Activated gamma-delta T cell treated with anti-CD3 and anti-CD28 coated beads, Interleukin-2, amount 50 U/mL, for 16 hours (primary cell): ENCODE measurements around the gene SH3BP4.

Source experiments
- DNase-seq: peaks from one replicate; pipeline ENCODE4 v3.0.0-alpha.2; 2020; ENCODE audit warnings: low read depth

The SH3BP4 gene

DNA sequence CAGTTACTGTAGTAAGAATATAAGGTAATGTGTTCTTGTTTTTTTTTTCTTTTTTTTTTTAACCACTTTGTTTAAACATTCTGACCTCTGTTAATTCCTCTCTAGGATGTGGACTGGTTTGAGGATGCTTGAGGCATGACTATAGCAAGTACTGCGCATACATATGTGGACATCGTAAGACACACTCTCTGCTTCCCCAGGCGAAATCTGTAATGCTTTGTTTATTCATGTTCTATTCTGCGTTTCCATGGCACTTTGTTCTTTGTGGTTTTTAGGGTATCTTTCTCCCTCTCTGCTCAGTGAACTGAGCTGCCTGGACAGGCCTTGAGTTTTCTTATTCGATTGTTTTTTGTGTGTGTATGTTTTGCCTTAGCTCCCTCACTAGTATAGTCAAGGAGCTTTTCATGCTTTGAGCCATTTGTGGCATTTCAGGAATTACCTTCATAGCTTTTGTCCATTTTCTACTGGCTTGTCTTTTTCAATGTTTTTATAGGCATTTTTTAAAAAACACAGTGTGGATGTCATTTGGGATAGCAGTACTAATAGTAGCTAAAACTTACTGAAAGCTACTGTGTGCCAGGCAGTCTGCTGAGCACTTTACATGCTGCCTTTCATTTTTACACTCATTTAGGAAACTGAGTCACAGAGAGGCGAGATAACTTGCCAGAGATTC, 1.9 kb upstream of the SH3BP4 start:
- DNase-seq, result no peak

DNA sequence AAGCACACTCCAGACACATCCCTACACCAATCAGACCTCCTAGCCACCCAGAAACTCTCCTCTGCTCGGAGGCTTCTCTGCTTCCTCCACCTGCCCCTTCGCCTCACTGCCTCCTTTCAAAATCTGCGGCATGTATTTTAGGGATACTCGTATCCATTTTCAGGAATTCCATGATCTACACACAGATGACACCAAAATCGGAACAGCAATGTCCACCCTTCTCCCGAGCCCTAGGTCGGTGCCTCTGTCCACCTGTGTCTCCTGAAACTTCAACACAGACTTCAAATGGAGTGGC, 1.4 kb upstream of the SH3BP4 start:
- no peak for DNase-seq

DNA sequence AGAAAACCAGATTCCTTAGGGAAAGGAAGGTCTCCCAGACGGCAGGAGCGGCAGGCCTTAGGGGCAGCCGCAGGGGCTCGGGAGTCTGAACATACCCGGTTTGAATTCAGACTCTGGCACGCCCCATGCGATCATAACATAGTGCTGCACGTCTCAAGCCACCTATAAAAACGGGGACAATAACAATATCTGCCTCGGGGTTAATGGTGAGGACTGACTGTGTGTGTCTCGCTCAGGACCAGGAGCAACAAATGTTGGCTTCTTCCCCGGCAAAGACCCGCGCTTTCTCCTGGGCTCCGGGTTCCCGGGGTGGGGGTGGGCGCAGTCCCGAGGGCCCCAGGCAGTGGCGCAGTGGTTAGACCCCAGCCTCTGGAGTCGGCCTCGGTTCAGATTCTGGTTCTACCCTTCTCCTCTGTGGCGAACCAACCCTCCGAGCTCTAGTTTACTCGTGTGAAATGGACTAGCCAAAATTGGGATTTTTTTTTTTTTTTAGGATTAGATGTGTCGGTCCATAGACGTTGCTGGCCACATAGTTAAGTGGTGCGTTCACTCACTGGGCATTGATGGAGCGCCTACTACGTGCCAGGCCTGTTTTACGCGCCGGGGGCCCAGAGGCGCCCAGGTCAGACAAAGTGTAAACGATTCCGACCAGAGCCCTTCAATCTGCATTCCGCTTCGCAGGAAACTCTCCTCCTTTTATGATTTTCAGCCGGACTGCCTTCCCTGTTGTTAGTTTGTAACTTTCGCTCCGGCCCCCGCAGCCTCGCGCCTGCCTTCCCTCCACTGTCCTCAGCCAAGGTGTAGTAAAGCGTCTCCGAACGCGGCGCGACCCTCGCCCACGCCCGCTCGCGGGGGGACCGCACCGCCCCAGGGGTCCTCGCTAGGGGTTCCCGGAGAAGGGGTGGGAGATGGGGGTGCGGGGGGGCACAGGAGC, 820 bp upstream of the SH3BP4 start:
- no peak for DNase-seq

DNA sequence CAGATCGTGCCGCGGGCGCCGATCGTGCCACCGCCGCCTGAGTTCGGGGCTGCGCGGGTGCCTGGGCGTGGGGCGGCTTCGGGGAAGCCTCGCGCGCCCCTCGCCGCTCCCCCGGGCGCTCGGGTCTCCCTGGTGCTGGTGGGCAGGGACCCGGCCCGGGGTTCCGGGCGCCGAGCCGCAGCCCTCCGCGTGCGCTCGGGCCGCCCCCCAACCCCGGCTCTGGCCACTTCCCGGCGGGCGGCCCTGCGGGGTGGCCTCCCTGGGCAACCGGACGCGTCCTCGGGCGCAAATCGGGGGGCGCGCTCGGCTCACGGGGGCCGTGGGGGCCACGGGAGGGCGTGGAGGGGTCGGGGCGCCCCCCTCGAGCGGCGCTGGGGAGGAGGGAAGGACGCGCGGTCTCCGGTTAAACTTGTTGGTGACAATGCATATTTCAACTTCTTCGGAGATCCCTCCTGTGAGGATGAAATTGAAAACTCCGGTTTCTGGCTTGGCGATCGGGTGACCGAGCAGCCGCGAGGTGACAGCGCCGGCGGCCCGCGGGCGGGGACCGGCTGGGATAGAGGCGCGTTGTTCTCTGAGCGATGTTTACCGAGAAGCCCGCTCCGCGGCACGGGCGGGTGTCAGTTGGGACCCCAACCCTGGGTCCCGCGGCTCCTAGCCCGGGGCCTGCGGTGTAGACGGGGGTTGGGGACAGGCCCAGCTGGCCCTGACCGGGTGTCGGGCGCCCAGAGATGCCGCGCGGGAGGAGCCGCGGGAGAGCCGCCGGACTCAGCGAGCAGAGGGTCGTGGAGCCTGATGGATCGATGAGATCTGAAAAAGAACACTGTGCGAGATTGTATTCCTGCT, 676 bp downstream of the SH3BP4 start:
- no peak for DNase-seq

DNA sequence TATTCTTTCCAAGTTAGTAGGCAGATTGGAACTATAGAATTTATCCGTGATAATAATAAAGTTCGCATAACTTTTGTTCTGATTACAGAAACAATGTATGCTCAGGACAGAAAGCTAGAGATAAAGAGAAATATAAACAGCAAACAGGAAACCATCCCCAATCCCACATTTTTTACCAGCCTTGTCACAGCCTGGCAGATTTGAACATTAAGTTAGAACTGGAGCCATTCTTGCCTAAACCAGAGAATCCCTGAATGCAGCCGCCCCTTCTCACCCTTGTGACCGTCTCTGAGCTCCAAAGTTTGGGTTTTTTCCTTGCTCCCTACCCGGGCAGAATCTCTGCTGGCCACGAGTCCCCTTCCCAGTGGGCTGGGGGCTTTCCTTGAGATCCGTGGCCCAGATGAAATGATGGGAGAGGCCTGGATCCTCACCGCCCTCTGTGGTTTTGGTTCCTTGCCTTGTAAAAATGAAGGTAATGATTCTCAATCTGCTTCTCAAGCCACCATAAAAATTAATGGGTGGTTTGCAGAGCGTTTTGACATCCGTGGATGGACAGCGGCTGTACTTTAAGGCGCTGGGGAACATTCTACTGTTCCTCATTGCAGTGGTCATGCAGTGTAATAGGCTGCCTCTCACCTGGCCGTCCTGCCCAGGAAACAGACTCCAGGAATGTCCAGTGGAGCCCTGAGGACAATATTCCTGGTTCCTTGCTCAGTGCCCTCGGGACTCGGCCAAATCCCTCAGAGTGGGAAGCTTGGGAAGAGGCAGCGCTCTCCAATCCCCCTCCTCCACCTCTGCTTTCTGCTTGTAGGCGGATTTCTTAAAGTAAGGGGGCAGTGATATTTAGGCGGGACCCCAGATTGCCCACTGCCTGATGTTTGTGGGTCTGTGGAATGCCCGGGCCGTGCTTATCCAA, 1.6 kb downstream of the SH3BP4 start:
- no peak for DNase-seq

DNA sequence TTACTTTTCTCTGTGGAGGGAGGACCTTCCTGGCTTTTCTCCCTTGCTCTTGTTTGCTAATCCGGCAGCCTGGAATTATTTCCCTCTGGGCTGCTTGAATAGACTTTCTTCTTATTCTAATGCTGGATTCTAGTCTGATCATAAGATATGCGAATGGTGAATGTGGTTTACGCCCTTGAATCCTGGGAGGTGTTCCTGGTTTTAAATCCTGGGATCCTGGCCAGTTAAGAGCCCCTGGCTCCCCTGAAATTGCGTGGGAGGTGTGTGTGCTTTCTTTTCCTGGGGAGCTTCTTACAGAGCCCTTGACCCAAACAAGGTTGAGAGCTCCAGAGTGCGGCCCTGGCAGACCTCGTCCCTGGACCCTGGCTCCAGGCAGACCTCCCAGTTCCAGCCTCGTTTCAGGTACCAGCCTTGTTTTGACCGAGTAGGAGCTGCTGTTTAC, 2.8 kb downstream of the SH3BP4 start:
- no peak for DNase-seq

DNA sequence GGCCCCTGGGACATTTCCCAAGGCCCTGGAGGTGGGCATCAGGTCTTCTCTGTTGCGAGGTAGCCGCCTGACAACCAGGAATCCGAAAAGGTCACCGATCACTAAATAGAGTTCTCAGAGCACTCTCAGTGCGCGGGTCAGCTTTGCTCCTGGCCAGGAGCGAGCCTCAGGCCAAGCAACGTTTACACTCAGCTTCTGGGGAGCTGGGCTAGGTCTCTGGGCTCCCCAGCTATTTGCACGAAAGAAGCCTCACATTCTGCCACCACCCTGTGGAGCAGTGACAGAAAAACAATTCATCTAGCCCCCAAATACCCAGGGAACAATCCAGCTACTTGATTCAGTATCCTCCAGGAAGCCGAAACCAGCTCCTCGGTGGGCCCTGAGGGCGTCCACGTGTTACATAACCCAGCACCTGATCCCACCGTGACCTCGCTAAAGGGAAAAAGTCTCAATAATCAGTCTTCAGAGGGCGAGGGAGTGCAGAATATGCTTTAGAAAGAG, 3.3 kb downstream of the SH3BP4 start:
- DNase-seq, result no peak

DNA sequence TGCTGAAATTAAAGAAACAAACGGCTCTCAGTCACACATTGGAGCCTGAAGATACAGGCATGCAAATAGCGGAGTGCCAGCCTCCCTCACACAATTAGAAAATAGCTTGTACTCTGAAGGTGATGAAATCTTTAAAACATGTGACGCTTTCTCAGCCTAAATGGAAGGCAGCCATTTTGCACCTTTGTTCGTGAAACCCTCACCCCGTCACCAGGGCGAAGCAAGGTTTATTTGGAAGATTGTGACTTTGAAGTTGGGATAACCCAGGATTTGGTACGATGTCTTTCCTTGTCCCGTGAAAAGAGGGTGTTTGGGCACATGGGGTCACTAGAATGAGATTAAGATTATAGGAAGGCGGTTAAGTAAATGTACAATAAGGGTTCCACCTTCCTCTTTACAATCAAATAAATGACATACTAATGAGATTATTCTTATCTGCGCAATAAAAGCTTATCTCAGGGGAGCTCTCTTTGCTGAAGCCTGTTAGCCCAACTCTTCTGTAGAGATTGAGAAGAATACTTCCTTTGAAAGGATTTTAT, 4.2 kb downstream of the SH3BP4 start:
- DNase-seq, result no peak

DNA sequence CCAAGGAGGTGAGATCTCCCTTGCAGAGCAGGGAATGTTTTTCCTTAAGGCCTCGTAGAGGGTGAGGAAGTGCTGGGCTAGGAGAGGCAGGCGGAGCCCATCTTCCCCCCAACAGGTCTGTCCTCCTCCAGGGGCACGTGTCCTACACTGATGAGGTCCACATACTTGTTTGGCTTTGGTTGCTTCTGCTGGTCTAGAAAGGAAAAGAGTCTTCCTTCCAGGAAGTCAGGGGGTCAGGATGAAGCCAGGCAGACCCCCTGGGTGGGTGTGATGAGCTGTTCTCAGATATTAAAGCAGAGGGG, 6.0 kb downstream of the SH3BP4 start:
- DNase-seq, result no peak

DNA sequence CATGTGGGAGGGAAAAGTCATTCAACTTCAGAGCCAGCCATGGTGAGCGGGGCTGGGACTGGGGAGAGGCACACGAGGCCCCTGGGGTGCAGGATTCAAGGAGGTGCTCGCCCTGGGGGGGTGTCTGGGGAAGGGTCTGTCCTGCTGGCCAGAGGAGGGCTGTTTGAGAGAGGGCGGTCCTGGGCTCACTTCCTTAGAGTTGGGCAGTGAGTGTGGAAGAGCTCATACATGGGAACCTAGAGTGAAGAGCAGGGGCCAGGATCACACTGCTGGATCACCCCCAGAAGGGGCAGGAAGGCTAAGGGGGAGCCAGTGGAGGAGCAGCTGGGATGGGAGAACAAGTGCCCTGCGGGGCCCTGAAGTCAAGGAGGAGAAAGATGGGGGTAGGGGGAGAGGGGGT, 6.5 kb downstream of the SH3BP4 start:
- no peak for DNase-seq

DNA sequence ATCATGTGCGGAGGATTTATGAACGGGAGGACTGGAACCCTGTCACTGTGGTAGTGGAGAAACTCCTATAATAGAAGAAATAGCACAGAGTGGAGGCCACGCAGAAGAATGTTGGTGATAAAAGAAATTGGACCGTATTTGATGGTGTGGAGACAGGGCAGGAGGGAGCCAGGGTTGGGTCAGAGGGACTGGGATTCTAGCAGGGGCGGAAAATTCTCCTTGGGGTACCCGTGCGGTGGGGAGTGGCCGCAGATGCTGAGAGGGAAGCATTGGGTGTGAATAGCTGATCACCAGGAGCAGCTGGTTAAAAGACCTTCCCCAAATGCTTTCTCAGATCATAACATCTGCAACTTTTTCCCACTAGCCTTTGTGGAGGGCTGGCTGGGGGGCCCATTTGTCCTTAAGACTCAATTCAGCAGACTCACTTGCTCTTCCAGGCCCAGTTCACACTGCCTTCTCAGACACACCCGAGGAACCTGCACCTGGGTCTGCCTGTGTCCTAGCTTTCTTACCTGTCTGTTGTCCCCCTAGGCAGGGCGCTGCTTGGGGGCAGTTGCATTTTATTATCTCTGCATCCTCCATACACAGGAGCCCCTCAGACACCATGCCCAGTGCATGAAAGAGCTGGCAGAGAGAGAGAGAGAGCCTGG, 7.1 kb downstream of the SH3BP4 start:
- no peak for DNase-seq

DNA sequence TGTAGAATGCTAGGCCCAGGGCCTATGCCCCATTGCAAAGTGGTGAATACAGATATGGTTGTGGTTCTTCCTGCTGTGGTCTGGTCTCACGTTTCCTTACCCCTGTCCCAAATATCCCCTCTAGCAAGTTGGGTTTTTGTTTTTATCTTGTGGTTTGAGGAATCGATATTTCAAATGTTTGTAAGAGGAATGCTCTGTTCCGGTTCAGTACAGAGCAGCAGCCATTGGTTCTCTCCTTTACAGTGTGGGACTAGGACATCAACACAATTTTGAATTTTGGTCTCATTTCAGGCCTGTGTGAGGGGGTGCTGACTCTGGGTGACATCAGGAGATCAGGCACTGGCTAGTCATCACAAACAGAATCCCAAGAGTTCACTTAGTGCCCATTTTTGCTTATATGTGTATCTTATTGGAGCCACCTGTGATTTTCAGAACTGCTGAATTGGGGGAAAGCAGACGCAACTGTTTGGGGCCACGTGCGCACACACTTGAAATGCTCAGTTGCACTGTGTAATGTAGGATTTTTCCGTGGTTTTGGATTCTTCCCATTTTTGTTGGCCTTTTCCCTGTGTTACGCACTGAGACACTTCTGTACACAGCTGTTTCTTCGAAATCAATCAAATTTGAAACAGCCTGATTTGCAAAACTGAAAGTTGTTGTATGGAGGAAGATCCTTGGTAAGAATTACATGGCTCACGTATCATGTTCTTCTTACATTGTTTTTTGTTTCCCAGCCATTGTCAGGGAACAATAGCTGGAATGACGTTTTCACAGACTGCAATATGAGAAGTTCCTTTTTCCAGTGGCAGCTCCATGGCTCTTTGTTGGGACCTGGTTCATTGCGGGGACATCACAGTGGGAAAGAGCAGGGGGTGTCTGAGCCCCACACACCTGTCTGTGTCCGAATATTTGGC, 8.6 kb downstream of the SH3BP4 start:
- no peak for DNase-seq

DNA sequence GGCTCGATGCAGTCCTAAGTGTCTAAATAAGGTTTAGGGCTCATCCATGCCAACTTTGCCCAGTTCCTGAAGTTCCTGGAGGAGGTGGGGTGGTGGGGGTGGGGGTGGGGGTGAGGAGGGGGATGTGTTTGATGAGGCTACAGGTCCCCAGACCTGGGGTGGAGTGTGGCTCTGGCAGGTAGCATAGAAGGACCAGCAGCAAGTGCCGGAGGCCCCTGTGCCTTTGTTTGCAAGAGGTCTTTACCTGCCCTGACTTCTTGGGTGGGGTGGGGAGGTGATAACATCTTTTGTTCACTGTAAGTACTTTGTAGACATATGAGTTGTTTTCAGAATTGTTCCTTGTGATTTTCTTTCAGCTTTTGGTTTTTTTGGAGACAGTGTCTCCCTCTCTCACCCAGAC, 10.0 kb downstream of the SH3BP4 start:
- no peak for DNase-seq

DNA sequence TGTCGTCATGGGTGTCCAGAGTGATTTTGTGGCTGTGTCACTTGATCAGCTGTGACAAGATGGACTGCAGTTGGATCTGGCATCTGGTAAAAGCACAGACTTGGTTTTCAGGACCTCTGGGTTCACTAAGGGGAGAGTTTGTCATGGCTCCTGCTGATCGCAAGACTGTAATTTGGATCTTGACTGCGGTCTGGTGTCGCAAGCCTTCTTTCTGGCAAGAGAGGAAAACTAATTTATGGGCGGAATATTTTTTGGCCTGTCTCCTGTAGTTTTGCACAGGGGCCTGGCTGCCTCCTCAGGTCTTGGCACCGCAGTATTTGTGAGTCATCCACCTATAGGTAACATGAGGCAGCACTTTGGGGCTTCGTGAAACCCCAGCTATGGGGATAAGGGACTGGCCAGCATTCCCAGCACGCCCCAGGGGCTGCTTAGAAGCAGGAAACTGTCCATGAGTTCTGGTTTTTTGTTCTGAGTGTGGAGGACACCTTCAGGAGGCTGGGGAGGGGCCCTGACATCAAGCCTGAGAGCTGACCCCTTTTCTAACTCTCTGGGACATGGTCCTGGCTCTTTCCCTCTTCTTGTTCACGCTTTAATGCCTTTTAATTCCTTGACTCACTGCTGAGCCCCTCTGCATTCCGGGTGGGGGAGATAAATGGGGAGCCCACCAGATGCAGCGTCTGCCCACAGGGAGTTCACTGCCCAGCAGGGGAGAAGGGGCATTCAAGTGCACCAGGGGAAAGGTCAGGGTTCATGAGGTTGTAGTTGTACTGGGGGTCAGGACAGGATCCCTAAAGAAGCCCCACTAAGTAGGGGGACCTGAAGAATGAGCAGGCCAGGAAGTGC, 12.2 kb downstream of the SH3BP4 start:
- no peak for DNase-seq

DNA sequence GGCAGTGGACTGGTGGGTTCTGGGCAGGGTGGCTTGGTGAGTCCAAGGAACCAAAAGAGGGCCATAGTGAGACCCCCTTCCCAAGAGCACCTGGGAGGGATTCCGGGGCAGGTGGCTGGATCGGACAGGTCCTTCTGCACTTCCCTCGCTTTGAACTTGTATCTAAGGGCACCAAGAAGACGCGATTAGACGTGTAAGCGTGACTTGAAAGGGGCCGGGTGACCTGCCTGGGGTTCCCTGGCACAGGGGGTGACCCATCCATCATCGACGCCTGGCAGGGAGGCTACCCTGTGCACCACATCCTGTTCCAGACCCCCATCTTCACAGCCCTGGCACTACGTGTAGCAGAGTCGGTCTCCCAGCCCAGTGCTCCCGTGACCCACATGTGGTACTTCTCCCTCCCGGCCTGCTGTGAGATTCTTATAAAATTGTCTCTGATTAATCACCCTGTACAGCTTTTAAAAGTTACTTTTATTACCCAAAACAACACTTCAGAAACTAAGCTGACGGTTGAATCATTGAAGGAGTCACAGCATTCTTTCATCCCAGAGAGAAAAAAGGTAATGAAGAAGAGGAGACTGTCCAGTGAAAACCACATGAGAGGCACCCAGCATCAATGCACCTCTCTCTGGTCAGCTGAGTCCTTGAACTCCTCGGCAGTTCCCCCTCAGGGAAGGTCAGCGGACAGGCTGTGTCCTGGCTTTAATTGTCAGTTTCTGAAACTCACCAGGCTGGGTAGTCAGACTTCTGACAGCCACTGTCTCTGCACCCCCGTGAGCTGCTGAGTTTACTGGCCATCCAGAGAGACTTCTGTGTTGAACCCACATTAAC, 13.0 kb downstream of the SH3BP4 start:
- no peak for DNase-seq

DNA sequence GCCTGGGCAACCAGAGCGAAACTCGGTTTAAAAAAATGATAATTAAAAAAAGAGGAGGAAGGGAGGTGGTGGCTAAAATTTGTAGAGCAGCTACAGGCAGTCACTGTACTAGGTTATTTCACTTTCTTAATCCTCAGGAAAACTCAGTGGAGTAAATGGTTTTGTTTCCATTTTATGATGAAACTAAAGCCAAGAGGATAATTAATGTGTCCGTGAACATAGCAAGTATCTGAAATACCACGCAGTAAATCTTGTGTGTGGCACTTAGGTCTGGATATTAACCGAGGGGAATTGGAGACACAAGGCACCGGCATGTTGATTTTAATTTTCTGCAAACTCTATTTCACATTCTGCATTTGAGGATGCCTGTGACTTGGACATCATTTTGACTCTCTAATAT, 14.5 kb downstream of the SH3BP4 start:
- no peak for DNase-seq

DNA sequence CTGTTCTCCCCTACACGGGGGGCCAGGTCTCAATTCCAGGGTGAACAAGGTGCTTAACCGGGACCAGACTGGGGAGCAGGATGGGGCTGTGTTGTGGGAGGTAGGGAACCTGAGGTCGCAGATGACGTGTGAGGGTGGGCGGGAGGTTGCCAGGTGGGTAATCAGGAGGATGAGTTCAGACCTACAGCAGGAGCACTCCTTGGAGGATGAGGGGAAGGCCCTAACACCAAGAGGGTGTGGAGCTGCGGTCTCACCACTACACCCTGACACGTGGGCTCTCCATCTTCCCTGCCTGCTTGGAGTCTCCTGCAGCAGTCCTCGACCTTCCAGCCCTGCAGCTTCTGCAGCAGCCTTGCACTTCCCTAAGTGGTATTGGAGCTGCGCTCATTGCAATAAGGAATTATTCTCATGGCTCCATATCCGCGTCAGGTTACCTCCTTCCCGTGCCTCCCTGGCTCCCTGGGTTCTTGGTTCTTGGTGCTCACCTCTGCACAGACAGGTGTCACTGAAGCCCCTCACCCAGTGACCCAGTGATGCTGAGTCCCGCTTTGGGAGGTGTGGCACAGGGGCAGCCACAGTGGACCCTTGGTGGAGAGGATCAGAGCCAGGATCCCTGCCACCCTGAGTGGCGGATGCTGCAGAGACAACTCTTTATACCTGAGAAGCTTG, 15.5 kb downstream of the SH3BP4 start:
- DNase-seq, result no peak

DNA sequence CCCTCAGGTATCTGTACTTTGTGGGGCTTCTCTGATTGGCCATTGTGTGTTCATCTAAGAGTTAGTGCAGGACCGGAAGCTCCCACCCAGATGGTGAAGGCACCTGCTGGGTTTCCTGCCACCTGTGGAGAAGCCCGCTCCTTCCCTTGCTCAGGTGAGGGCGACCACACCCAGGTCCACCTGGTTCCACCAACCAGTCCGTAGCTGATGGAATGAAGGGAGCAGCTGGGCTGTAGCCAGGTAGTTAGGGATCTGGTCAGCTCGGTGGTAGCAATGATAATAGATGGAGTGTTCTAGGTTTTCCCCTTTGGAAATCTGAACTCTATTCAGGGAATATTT, 16.0 kb downstream of the SH3BP4 start:
- no peak for DNase-seq
